ENCODE measurements around the gene MUC4.
"Not testable (repeated sequence)": the region's sequence is repeated elsewhere in the genome, so short reads cannot be mapped to it uniquely, and the experiment has no call there.

The MUC4 gene

DNA sequence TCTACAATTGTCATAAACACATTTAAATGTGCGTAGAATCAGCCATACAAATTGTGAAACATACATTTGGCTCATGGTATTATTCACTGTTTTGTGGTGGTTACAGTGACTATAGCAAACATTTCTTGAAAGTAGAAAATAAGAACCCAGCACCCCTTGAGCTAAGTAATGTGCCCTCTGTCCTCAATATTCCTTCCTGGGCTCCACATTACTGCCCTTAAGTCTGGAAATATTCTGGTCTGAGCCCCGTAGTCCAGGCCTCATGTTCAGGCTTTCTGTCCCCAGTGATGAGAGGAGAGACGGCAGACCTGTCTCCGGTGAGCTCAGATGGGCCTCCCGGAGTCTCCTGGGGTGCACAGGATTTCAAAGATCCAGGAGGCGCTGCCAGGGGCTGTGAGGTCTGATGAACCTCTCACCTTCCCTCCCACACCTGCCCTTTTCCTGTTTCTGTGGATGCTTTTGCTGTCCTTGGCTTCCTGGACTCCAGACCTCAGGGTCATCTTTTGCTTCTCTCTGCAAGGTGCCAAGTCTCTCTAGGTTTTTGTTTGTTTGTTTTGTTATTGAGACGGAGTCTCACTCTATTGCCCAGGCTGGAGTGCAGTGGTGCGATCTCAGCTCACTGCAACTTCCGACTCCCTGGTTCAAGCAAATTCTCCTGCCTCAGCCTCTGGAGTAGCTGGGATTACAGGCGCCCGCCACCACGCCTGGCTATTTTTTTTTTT, 99.8 kb downstream of the MUC4 start:
- DNase-seq (ENCODE audit: low read depth) = no peak
- TF ChIP-seq, protein P1, sequence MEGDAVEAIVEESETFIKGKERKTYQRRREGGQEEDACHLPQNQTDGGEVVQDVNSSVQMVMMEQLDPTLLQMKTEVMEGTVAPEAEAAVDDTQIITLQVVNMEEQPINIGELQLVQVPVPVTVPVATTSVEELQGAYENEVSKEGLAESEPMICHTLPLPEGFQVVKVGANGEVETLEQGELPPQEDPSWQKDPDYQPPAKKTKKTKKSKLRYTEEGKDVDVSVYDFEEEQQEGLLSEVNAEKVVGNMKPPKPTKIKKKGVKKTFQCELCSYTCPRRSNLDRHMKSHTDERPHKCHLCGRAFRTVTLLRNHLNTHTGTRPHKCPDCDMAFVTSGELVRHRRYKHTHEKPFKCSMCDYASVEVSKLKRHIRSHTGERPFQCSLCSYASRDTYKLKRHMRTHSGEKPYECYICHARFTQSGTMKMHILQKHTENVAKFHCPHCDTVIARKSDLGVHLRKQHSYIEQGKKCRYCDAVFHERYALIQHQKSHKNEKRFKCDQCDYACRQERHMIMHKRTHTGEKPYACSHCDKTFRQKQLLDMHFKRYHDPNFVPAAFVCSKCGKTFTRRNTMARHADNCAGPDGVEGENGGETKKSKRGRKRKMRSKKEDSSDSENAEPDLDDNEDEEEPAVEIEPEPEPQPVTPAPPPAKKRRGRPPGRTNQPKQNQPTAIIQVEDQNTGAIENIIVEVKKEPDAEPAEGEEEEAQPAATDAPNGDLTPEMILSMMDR (IDR thresholded peaks at IDR 0.05; ENCODE audit: low read depth, low read length, missing control alignments) = no peak
- no peak overlapping the region for H3K4me3 ChIP-seq (ENCODE audit: low read depth, low read length)

DNA sequence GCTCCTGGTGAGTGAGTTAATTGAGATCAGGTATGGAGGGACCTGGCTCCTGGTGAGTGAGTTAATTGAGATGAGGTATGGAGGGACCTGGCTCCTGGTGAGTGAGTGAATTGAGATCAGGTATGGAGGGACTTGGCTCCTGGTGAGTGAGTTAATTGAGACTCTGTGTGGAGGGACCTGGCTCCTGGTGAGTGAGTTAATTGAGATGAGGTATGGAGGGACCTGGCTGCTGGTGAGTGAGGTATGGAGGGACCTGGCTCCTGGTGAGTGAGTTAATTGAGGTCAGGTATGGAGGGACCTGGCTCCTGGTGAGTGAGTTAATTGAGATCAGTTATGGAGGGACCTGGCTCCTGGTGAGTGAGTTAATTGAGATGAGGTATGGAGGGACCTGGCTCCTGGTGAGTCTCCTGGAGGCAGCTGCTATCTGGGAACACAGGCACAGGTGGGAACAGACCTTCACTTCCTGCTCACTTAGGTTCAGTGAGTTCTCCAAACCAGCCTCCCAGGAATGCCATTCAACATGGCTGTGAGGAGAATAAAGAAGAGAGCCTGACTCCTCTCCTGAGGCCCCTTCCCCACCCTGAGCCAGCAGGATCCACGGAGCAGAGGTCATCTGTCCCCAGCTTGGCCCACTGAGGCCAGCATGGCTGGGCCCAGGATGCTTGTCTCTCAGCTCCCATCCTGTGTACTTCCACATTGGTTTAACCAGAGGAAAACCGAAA, 100.5 kb downstream of the MUC4 start:
- DNase-seq (ENCODE audit: low read depth); H3K4me3 ChIP-seq (ENCODE audit: low read depth, low read length): not testable (repeated sequence)

DNA sequence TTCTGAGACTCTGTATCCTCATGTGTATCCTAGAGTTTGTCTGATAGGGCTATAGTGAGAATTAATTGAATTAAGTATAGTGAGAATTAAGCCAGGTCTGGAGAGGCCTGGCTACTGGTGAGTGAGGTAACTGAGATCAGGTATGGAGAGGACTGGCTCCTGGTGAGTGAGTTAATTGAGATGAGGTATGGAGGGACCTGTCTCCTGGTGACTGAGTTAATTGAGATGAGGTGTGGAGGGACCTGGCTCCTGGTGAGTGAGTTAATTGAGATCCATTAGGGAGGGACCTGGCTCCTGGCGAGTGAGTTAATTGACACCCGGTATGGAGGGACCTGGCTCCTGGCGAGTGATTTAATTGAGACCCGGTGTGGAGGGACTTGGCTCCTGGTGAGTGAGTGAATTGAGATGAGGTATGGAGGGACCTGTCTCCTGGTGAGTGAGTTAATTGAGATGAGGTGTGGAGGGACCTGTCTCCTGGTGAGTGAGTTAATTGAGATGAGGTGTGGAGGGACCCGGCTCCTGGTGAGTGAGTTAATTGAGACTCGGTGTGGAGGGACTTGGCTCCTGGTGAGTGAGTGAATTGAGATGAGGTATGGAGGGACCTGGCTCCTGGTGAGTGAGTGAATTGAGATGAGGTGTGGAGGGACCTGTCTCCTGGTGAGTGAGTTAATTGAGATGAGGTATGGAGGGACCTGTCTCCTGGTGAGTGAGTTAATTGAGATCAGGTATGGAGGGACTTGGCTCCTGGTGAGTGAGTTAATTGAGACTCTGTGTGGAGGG, 101.4 kb downstream of the MUC4 start:
- H3K4me3 ChIP-seq (ENCODE audit: low read depth, low read length); DNase-seq (ENCODE audit: low read depth): not testable (repeated sequence)

DNA sequence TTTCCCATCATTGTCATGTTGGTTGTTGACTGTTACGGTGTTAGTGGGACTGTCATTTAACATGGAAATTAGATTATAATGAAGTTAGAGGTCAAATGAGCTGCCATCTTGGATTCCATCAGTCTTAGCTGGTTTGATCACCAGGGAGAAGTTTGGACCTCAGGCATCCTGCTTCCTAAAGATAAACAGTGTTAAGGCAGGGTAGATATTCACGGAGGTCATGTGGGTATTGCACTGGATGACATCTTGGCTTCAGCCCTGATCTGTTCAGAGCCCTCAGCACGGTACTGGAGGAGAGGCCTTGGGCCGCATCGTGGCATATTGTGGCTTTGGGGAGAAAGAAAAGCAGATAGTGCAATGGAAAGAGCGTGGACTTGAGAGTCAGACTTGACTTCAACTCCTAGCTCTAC, 102.0 kb downstream of the MUC4 start:
- TF ChIP-seq, protein P1 (IDR thresholded peaks at IDR 0.05; ENCODE audit: low read depth, low read length, missing control alignments) = no peak
- DNase-seq (ENCODE audit: low read depth) = no peak

DNA sequence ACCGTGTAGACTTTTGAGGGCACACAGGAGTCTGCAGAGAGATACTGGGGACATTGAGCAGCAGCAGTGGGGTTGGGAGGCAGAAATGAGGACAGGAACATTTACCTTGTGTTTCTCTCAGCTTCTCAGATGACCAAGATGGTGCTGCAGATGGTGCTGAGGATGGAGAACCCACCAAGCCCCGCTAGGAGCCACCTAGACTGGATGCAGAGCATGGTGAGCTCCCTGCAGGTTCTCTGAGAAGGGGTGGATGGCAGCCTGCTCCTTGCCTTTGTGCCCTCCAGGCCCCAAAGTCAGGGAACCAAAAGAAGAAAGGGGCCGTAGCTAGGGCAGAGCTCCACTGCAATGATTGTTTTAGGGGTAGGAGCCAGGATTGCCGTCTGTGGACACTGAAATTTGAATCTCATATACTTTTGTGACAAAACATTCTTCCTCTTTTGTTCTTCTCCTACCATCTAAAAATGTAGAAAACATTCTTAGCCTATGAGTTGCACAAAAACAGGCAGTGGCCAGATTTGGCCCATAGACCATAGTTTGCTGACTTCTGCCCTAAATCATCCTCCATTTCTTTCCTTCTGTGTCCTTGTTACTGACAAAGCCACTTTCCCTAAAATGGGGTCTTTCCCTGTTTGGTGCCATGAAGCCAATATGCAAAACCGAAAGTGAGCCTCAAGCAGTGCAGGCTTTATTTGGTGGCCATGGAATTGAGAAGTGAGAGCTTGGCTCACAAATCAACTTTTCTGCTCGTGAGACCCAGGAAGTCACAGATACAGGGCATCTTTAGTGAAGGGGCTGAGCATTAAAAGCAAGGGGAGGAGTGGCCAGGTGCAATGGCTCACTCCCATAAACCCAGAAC, 102.9 kb downstream of the MUC4 start:
- TF ChIP-seq, protein P1 (IDR thresholded peaks at IDR 0.05; ENCODE audit: low read depth, low read length, missing control alignments) = no peak
- H3K4me3 ChIP-seq (ENCODE audit: low read depth, low read length) = no peak overlapping the region
- DNase-seq (ENCODE audit: low read depth) = no peak

More for the DNA sequence above, 102.0 kb downstream of the MUC4 start:
- H3K4me3 ChIP-seq (ENCODE audit: low read depth, low read length) = no peak overlapping the region

DNA sequence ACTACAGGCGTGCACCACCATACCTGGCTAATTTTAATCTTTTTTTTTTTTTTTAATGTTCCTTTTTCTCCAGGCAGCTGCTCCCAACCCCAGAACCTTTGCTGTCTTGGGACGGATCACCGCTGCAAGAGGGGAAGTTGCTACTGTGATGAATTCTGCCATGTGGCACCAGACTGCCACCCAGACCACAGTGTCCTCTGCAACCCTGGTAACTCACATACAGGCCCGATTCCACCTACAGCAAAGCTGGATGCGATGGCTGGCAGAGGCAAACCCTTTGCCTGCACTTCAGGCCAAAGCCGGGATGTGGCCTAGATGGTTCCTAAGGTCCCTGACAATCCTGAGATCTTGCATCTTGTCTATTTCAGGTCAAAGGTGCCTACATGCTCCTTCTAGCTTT, 103.7 kb downstream of the MUC4 start:
- DNase-seq (ENCODE audit: low read depth) = no peak
- TF ChIP-seq, protein P1 (IDR thresholded peaks at IDR 0.05; ENCODE audit: low read depth, low read length, missing control alignments) = no peak
- H3K4me3 ChIP-seq (ENCODE audit: low read depth, low read length) = no peak overlapping the region

DNA sequence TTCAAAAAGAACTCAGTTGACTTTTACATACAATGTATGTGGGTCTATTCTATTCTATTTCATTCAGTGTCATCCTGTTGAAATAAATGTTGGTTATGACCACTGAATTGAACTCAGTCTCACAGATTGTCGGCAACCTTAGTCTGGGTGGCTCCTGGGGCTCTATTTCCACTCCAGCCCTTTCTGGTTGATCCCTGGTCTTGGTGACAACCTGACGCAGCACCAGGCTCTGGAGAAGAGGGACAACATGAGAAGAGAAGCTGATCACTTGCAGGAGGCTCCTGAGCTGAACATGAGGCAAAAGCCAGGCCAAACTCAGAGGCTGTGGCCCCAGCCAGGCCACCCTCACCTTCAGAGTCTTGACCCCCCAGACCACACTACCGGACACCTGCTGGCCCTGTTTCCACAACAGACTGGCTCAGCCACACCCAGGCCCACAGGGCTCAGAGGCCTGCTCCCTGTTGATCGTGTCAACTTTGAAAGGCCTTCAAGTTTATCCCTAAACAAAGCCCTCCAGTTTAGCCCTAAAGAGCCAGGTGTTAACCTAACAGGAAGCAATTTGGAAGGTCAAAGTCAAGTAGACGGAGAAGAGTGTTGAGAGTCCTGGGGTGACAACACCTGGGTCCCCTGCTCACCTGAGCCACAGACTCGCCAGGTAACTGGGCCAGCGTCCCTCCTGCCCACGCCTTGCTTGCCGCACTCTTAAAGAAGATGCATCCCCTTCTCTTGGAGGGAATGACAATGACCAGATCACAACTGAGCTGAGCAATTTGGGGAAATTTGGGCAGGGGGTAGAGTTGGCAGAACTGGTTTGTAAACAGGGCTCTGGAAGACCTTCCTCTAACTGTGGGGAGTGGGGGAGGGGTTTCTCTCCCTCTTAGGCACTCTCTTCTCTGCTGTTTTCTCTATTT, 106.4 kb downstream of the MUC4 start:
- DNase-seq (ENCODE audit: low read depth) = no peak
- TF ChIP-seq, protein P1 (IDR thresholded peaks at IDR 0.05; ENCODE audit: low read depth, low read length, missing control alignments) = no peak
- no peak overlapping the region for H3K4me3 ChIP-seq (ENCODE audit: low read depth, low read length)
